RWPE2 (cell line): ENCODE data around the gene CRADD.
"Not testable (repeated sequence)": the region's sequence is repeated elsewhere in the genome, so short reads cannot be mapped to it uniquely, and the experiment has no call there.

Experiments used
- ATAC-seq: fragments of 200-7000 bp; cut with Tn5 transposase; 3 replicates; pipeline ENCODE4 v1.9.1; 2021; ENCODE audit warnings: low read depth
- DNase-seq: peaks from one replicate; pipeline ENCODE4 v3.0.0-alpha.2; 2020; ENCODE audit warnings: low spot score
- H3K27ac ChIP-seq: fragments of 450-650 bp; 2 replicates; pipeline ENCODE4 v1.5.1; 2017; ENCODE audit warnings: mild to moderate bottlenecking; ENCODE audit not compliant: poor library complexity, severe bottlenecking
- H3K27me3 ChIP-seq: fragments of 250-450 bp; sonication (Bioruptor Pico); 2 replicates; pipeline ENCODE4 v1.5.1; 2021; ENCODE audit warnings: mild to moderate bottlenecking, moderate library complexity; ENCODE audit not compliant: insufficient read depth, poor library complexity, severe bottlenecking
- H3K36me3 ChIP-seq: fragments of 250-450 bp; sonication (Bioruptor Pico); 2 replicates; pipeline ENCODE4 v1.5.1; 2020; ENCODE audit warnings: low read depth, mild to moderate bottlenecking, moderate library complexity
- H3K4me1 ChIP-seq: fragments of 250-450 bp; sonication (Bioruptor Pico); 2 replicates; pipeline ENCODE4 v1.5.1; 2021; ENCODE audit warnings: mild to moderate bottlenecking, moderate library complexity; ENCODE audit not compliant: insufficient read depth, poor library complexity, severe bottlenecking
- H3K4me3 ChIP-seq: fragments of 250-450 bp; sonication (Bioruptor Pico); 2 replicates; pipeline ENCODE4 v1.5.1; 2021; ENCODE audit warnings: mild to moderate bottlenecking, moderate library complexity; ENCODE audit not compliant: severe bottlenecking
- H3K9me3 ChIP-seq: fragments of 250-450 bp; sonication (Bioruptor Pico); 2 replicates; pipeline ENCODE4 v1.5.1; 2021; ENCODE audit warnings: mild to moderate bottlenecking, moderate library complexity; ENCODE audit not compliant: severe bottlenecking
- CTCF ChIP-seq: fragments of 450-650 bp; IDR thresholded peaks from one replicate; pipeline ENCODE4 v1.5.1; 2017; ENCODE audit warnings: mild to moderate bottlenecking, moderate library complexity; ENCODE audit not compliant: poor library complexity, severe bottlenecking

CRADD gene

GRCh38 chr12:93749515-93749914 is 72.3 kb downstream of the CRADD start:
- no peak for TF ChIP-seq CTCF
- no peak overlapping the region for H3K4me3 ChIP-seq
- no peak for DNase-seq

GRCh38 chr12:93750056-93750455 is 72.9 kb downstream of the CRADD start:
- Histone ChIP-seq H3K27me3 (no peaks in the 10 kb centered on the region), H3K4me3 (no peak overlapping the region), H3K9me3 (no peaks in the 10 kb centered on the region), H3K36me3 (no peaks in the 10 kb centered on the region), H3K4me1 (no peaks in the 10 kb centered on the region), H3K27ac (no peak overlapping the region)
- TF ChIP-seq CTCF, result no peak
- ATAC-seq, result no peak
- no peak for DNase-seq

More at GRCh38 chr12:93749515-93749914, 72.3 kb downstream of the CRADD start:
- Histone ChIP-seq H3K27ac (no peak overlapping the region), H3K36me3 (no peaks in the 10 kb centered on the region), H3K4me1 (peaks cover 2% of the 10 kb centered on the region), H3K9me3 (no peaks in the 10 kb centered on the region), H3K27me3 (no peaks in the 10 kb centered on the region)
- no peak for ATAC-seq

GRCh38 chr12:93751864-93752610 is 74.9 kb downstream of the CRADD start:
- no peak overlapping the region for H3K4me3 ChIP-seq
- H3K36me3 ChIP-seq, result no peaks in the 10 kb centered on the region
- H3K9me3 ChIP-seq, result no peaks in the 10 kb centered on the region
- no peaks in the 10 kb centered on the region for H3K27me3 ChIP-seq
- TF ChIP-seq CTCF, result no peak
- ATAC-seq, result no peak
- H3K27ac ChIP-seq, result no peak overlapping the region
- no peaks in the 10 kb centered on the region for H3K4me1 ChIP-seq
- no peak for DNase-seq

- H3K9me3 ChIP-seq, result no peaks in the 10 kb centered on the region
- H3K27me3 ChIP-seq, result no peaks in the 10 kb centered on the region
- DNase-seq, result no peak
- no peaks in the 10 kb centered on the region for H3K4me1 ChIP-seq
- H3K27ac ChIP-seq, result no peak overlapping the region
- H3K36me3 ChIP-seq, result no peaks in the 10 kb centered on the region
- TF ChIP-seq CTCF, result no peak
- no peak overlapping the region for H3K4me3 ChIP-seq
- no peak for ATAC-seq
Observed at GRCh38 chr12:93753285-93753684, 76.1 kb downstream of the CRADD start.

- no peak overlapping the region for H3K4me3 ChIP-seq
- DNase-seq (no peak), ATAC-seq (no peak)
- no peaks in the 10 kb centered on the region for H3K9me3 ChIP-seq
- no peaks in the 10 kb centered on the region for H3K36me3 ChIP-seq
- no peak for TF ChIP-seq CTCF
- H3K27ac ChIP-seq, result no peak overlapping the region
- H3K4me1 ChIP-seq, result no peaks in the 10 kb centered on the region
- no peaks in the 10 kb centered on the region for H3K27me3 ChIP-seq
Observed at GRCh38 chr12:93753838-93754429, 76.8 kb downstream of the CRADD start.

- not testable (repeated sequence) for H3K4me1 ChIP-seq, H3K4me3 ChIP-seq, H3K27me3 ChIP-seq, H3K36me3 ChIP-seq, H3K27ac ChIP-seq, ATAC-seq, H3K9me3 ChIP-seq, DNase-seq
Observed at GRCh38 chr12:93754859-93755258, 77.7 kb downstream of the CRADD start.
